HCT116 (cell line): ENCODE data around the gene RNF151. TPM values are rescaled to one million over a fixed set of nuclear protein-coding genes. Genes with fewer than 3 reads are reported as not detected.

ENCODE experiments used
- ATAC-seq: fragments of 200-7000 bp; cut with Tn5 transposase; 2 replicates; pipeline ENCODE4 v1.9.1; 2020; ENCODE audit warnings: mild to moderate bottlenecking, moderate library complexity
- BruUV-seq: library from RNA; stranded (reverse); fragments of 400-500 nt; replicated peaks from 2 replicates; lab custom pipeline; 2021; lab: Mats Ljungman, UMichigan
- CTCF ChIA-PET: fragments of 300-600 bp; sonication (Branson Sonifier 250); formaldehyde crosslinking; loops from one replicate; lab custom pipeline; 2021; ENCODE audit warnings: antibody characterized with exemption; lab: Charles Lee
- POLR2A ChIA-PET: fragments of 300-600, 350-600 bp; sonication (Branson Sonifier 250); formaldehyde crosslinking; loops from one replicate; lab custom pipeline; 2021; ENCODE audit warnings: antibody characterized with exemption; lab: Charles Lee
- RAD21 ChIA-PET, 2 experiments: fragments of 300-600 bp; sonication (Branson Sonifier 250); formaldehyde crosslinking; loops; one replicate each; lab custom pipeline; 2023; ENCODE audit warnings: low total read pairs in 2 of 2; ENCODE audit not compliant: uncharacterized antibody in 2 of 2, unreplicated experiment in 2 of 2, low non-redundant PET in 1 of 2; lab: Charles Lee
- DNase-seq: peaks from one replicate; pipeline ENCODE4 v3.0.0-alpha.2; 2010; ENCODE audit warnings: low read depth, low spot score
- H2AFZ ChIP-seq: fragments of 200-600 bp; shearing (Covaris generic), sonication (generic); 2 replicates; pipeline ENCODE4 v1.6.1; 2017; ENCODE audit warnings: low read depth, mixed run types, mixed read lengths, antibody characterized with exemption, low read length; ENCODE audit not compliant: poor library complexity, severe bottlenecking
- H3K27ac ChIP-seq: 2 replicates; pipeline ENCODE4 v1.5.1; 2012; ENCODE audit warnings: low read depth, low read length
- H3K27me3 ChIP-seq: fragments of 200-600 bp; sonication (generic); 2 replicates; pipeline ENCODE4 v1.6.1; 2016; ENCODE audit warnings: mixed run types, low read length, mixed read lengths; ENCODE audit not compliant: insufficient read depth
- H3K36me3 ChIP-seq, 2 experiments: fragments of 200-500 bp in 1 of 2; fragments of 200-600 bp in 1 of 2; sonication (Bioruptor generic) in 1 of 2; sonication (generic) in 1 of 2; 2 replicates each; pipeline versions ENCODE4 v1.5.1 to v1.6.1; 2014 to 2016; ENCODE audit warnings: low read length in 2 of 2, inconsistent platforms in 1 of 2, mixed read lengths in 1 of 2, mixed run types in 1 of 2; ENCODE audit not compliant: insufficient read depth in 2 of 2, control insufficient read depth in 1 of 2
- H3K4me1 ChIP-seq, 2 experiments: fragments of 200-600 bp in 1 of 2; sonication (generic) in 1 of 2; 2 replicates each; pipeline versions ENCODE4 v1.5.1 to v1.6.1; 2012 to 2017; ENCODE audit warnings: low read length in 2 of 2, inconsistent platforms in 1 of 2, mild to moderate bottlenecking in 1 of 2, mixed read lengths in 1 of 2, mixed run types in 1 of 2, moderate library complexity in 1 of 2; ENCODE audit not compliant: insufficient read depth in 2 of 2, control insufficient read depth in 1 of 2
- H3K4me2 ChIP-seq: fragments of 200-600 bp; sonication (generic); 2 replicates; pipeline ENCODE4 v1.6.1; 2017; ENCODE audit warnings: mixed run types, low read length, mixed read lengths
- H3K4me3 ChIP-seq, 2 experiments: fragments of 200-600 bp in 1 of 2; sonication (generic) in 1 of 2; replicated peaks in 1 of 2; 2 replicates each; pipeline ENCODE4 v1.5.1; 2011 to 2016; ENCODE audit warnings: low read length in 2 of 2, control low read depth in 1 of 2, low read depth in 1 of 2, mild to moderate bottlenecking in 1 of 2, mixed read lengths in 1 of 2, mixed run types in 1 of 2
- H3K79me2 ChIP-seq: fragments of 200-600 bp; sonication (generic); 2 replicates; pipeline ENCODE4 v1.6.1; 2017; ENCODE audit warnings: mild to moderate bottlenecking, mixed run types, low read length, moderate library complexity, mixed read lengths; ENCODE audit not compliant: insufficient read depth
- H3K9ac ChIP-seq: fragments of 200-600 bp; sonication (generic); 2 replicates; pipeline ENCODE4 v1.6.1; 2016; ENCODE audit warnings: low read length, mixed read lengths
- H3K9me2 ChIP-seq: fragments of 200-600 bp; sonication (generic), shearing (Covaris generic); 2 replicates; pipeline ENCODE4 v1.6.1; 2017; ENCODE audit warnings: mixed run types, mild to moderate bottlenecking, moderate library complexity; ENCODE audit not compliant: insufficient read depth
- H3K9me3 ChIP-seq, 2 experiments: fragments of 200-500 bp in 1 of 2; fragments of 200-600 bp in 1 of 2; sonication (Bioruptor generic) in 1 of 2; sonication (generic) in 1 of 2; 2 replicates each; pipeline ENCODE4 v1.6.1; 2014 to 2017; ENCODE audit warnings: low read length in 2 of 2, mixed read lengths in 2 of 2, inconsistent platforms in 1 of 2, low read depth in 1 of 2, mild to moderate bottlenecking in 1 of 2, mixed run types in 1 of 2, moderate library complexity in 1 of 2; ENCODE audit not compliant: control insufficient read depth in 1 of 2, insufficient read depth in 1 of 2
- H4K20me1 ChIP-seq: fragments of 200-600 bp; sonication (generic), shearing (Covaris generic); 2 replicates; pipeline ENCODE4 v1.6.1; 2017; ENCODE audit warnings: mixed run types, mild to moderate bottlenecking, moderate library complexity; ENCODE audit not compliant: insufficient read depth
- ATF3 ChIP-seq: IDR thresholded peaks from 2 replicates; pipeline ENCODE4 v1.6.1; 2012
- ELF1 ChIP-seq: IDR thresholded peaks from 2 replicates; pipeline ENCODE4 v1.6.1; 2012; ENCODE audit warnings: low read depth, borderline replicate concordance
- EZH2 ChIP-seq: fragments of 200-600 bp; sonication (generic); IDR thresholded peaks from 2 replicates; pipeline ENCODE4 v1.6.1; 2017; ENCODE audit warnings: antibody characterized with exemption, mixed run types
- FOSL1 ChIP-seq: IDR thresholded peaks from 2 replicates; pipeline ENCODE4 v1.6.1; 2012; ENCODE audit warnings: low read depth
- JUND ChIP-seq: IDR thresholded peaks from 2 replicates; pipeline ENCODE4 v1.6.1; 2012
- POLR2AphosphoS5 ChIP-seq: IDR thresholded peaks from 2 replicates; pipeline ENCODE4 v1.6.1; 2011; ENCODE audit warnings: mild to moderate bottlenecking, low read depth, low read length, moderate library complexity
- RAD21 ChIP-seq: IDR thresholded peaks from 2 replicates; pipeline ENCODE4 v1.6.1; 2012; ENCODE audit warnings: low read depth, mild to moderate bottlenecking
- SIN3A ChIP-seq: IDR thresholded peaks from 2 replicates; pipeline ENCODE4 v1.6.1; 2012; ENCODE audit warnings: low read depth
- SP1 ChIP-seq: IDR thresholded peaks from 2 replicates; pipeline ENCODE4 v1.6.1; 2012; ENCODE audit warnings: low read depth
- SRF ChIP-seq: IDR thresholded peaks from 2 replicates; pipeline ENCODE4 v1.6.1; 2012; ENCODE audit warnings: low read depth
- YY1 ChIP-seq: IDR thresholded peaks from 2 replicates; pipeline ENCODE4 v1.6.1; 2011; ENCODE audit warnings: low read length, low read depth, moderate library complexity, mild to moderate bottlenecking; ENCODE audit not compliant: insufficient replicate concordance; ENCODE audit errors: extremely low read depth
- ZNF274 ChIP-seq: fragments of 200-500 bp; sonication (Bioruptor generic); IDR thresholded peaks from 2 replicates; pipeline ENCODE4 v1.6.1; 2014; ENCODE audit warnings: mild to moderate bottlenecking, low read depth, low read length, inconsistent platforms
- intact Hi-C: fragments of 100-400 bp; cut with micrococcal nuclease; formaldehyde crosslinking; loops from 2 replicates; pipeline ENCODE4 v1.10.0; 2022
- total RNA-seq: library from RNA; stranded (reverse); gene quantifications from one replicate; pipeline ENCODE4 v1.2.1, GENCODE V29; 2021; ENCODE audit not compliant: unreplicated experiment
- TF ChIP-seq, protein P1 (sequence below), 3 experiments: fragments of 200-600 bp in 1 of 3; sonication (generic) in 1 of 3; IDR thresholded peaks in 2 of 3; conservative IDR thresholded peaks in 1 of 3; 2 replicates each; pipeline ENCODE4 v1.5.1; 2012 to 2017; ENCODE audit warnings: low read depth in 2 of 3, low read length in 2 of 3, antibody characterized with exemption in 1 of 3, borderline replicate concordance in 1 of 3, control low read depth in 1 of 3, mild to moderate bottlenecking in 1 of 3, mixed read lengths in 1 of 3, mixed run types in 1 of 3, moderate library complexity in 1 of 3; ENCODE audit not compliant: insufficient read depth in 1 of 3
- TF ChIP-seq, protein P2 (sequence below): IDR thresholded peaks from 2 replicates; pipeline ENCODE4 v1.6.1; 2012

RNF151 gene
- total RNA-seq, 1 experiment from 2014 or later = 0.30 TPM

GRCh38 chr16:2003231-2003826 lies 36.7 kb downstream of the RNF151 start (continued):
- no peak for TF ChIP-seq ATF3
- TF ChIP-seq SP1 = no peak
- TF ChIP-seq EZH2 = no peak
- TF ChIP-seq POLR2AphosphoS5 = no peak
- no peak for TF ChIP-seq ELF1
- TF ChIP-seq JUND = no peak
- no peak for TF ChIP-seq SIN3A
- no peak for TF ChIP-seq FOSL1
- TF ChIP-seq RAD21 = no peak
- TF ChIP-seq ZNF274 = no peak
- TF ChIP-seq SRF = no peak

- Histone ChIP-seq H3K36me3 (peaks cover 23 to 42% of the 10 kb centered on the region in 2 experiments; a peak in 3 of 4 replicates), H4K20me1 (peaks cover 9% of the 10 kb centered on the region; the same call in 1 of the 2 replicates), H3K4me2 (peak overlapping the region; percentile 41), H2AFZ (no peak overlapping the region), H3K4me1 (peaks cover 23 to 50% of the 10 kb centered on the region in 2 experiments), H3K9me2 (no peaks in the 10 kb centered on the region), H3K4me3 (no peak overlapping the region), H3K27ac (peak overlapping the region; percentile 62; the same call in 1 of the 2 replicates), H3K27me3 (no peaks in the 10 kb centered on the region), H3K9me3 (no peaks in the 10 kb centered on the region)
- ChIA-PET CTCF (interaction anchor here (0.5 to 1.6 kb wide), 19 partner anchors 9 to 247 kb away, joined by 3 to 20 read pairs (median 4); partner anchors contain the start of genes ECI1, NPW, NTHL1 and TBL3), POLR2A (interaction anchor here (0.8 to 2.6 kb wide), 5 partner anchors 11 to 151 kb away, joined by 3 to 10 read pairs (median 6); partner anchors contain the start of genes RPS2 and TRAF7), RAD21 (interaction anchor here (0.8 to 1.0 kb wide), 2 partner anchors 136 to 137 kb away, joined by 4 to 7 read pairs; no protein-coding TSS in a partner anchor)
- ATAC-seq = peak; percentile 91
- BruUV-seq = no TSS peak
- intact Hi-C loops = loop anchor here (5.0 kb wide), 1 partner anchor 138 kb away; no protein-coding TSS in a partner anchor
- TF ChIP-seq, protein P1, sequence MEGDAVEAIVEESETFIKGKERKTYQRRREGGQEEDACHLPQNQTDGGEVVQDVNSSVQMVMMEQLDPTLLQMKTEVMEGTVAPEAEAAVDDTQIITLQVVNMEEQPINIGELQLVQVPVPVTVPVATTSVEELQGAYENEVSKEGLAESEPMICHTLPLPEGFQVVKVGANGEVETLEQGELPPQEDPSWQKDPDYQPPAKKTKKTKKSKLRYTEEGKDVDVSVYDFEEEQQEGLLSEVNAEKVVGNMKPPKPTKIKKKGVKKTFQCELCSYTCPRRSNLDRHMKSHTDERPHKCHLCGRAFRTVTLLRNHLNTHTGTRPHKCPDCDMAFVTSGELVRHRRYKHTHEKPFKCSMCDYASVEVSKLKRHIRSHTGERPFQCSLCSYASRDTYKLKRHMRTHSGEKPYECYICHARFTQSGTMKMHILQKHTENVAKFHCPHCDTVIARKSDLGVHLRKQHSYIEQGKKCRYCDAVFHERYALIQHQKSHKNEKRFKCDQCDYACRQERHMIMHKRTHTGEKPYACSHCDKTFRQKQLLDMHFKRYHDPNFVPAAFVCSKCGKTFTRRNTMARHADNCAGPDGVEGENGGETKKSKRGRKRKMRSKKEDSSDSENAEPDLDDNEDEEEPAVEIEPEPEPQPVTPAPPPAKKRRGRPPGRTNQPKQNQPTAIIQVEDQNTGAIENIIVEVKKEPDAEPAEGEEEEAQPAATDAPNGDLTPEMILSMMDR (IDR thresholded peaks at IDR 0.05 in 2 of 3, conservative IDR thresholded peaks at IDR 0.05 in 1 of 3; ENCODE audit: borderline replicate concordance in 1 of 3, insufficient read depth in 1 of 3, low read depth in 2 of 3, low read length in 2 of 3) = peak; percentile 93 to 99 (median 99)
- TF ChIP-seq EZH2 (no peak), SP1 (peak; percentile 37; the same call in 1 of the 2 replicates), POLR2AphosphoS5 (peak; percentile 58), FOSL1 (no peak), YY1 (peak; percentile 75), ATF3 (no peak), RAD21 (peak; percentile 77), SIN3A (no peak)
- TF ChIP-seq, protein P2, sequence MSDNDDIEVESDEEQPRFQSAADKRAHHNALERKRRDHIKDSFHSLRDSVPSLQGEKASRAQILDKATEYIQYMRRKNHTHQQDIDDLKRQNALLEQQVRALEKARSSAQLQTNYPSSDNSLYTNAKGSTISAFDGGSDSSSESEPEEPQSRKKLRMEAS = peak; percentile 84
- TF ChIP-seq, all 23 proteins: peak for 6
- Histone ChIP-seq H3K9ac (peak overlapping the region; percentile 23), H3K79me2 (peaks cover 77% of the 10 kb centered on the region)
- DNase-seq = peak; percentile 87
These were observed 37.4 kb downstream of the RNF151 start for GRCh38 chr16:2003827-2004641.
